ENCODE data around the gene SLC16A12.

DNA sequence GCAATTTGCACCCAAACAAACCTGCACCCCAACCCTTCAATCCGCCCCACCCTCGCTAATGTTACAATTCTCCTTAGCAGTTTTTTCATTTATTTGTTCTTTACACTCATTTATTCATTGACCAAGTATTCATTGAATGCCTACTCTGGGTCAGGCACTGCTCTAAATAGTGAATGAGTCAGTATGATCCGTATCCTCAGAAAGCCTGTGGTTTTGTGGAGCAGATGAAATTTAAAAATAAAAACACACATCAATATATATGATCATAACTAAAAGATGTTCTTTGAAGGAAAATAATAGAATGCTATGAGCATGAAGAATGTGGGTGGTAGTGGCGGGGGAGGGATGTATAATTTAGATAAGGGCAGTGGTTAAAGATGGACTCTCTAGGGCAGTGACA is 107.8 kb downstream of the SLC16A12 start:
- TF ChIP-seq CTCF (tag by site-specific recombination; IDR thresholded peaks at IDR 0.05) = no peak
- TF ChIP-seq ZNF639 (tag by site-specific recombination; IDR thresholded peaks at IDR 0.05) = no peak
- no peak for TF ChIP-seq ZNF350 (tag by site-specific recombination; IDR thresholded peaks at IDR 0.05)
- TF ChIP-seq ZNF274 (IDR thresholded peaks at IDR 0.05; ENCODE audit: low read length) = no peak
- no peak for TF ChIP-seq ZNF274 (tag by site-specific recombination; IDR thresholded peaks at IDR 0.05; ENCODE audit: borderline replicate concordance)
- no peak for TF ChIP-seq ZNF658 (tag by site-specific recombination; IDR thresholded peaks at IDR 0.05)
- no peak for TF ChIP-seq ZNF518A (tag by site-specific recombination; conservative IDR thresholded peaks at IDR 0.05; ENCODE audit: low read depth)
- no peak for TF ChIP-seq KLF9 (tag by site-specific recombination; IDR thresholded peaks at IDR 0.05; ENCODE audit: low read depth)
- TF ChIP-seq ZNF701 (tag by site-specific recombination; IDR thresholded peaks at IDR 0.05) = no peak
- TF ChIP-seq ZNF157 (tag by site-specific recombination; IDR thresholded peaks at IDR 0.05) = no peak
- no peak for TF ChIP-seq ZNF624 (tag by site-specific recombination; IDR thresholded peaks at IDR 0.05)
- TF ChIP-seq, protein P1, sequence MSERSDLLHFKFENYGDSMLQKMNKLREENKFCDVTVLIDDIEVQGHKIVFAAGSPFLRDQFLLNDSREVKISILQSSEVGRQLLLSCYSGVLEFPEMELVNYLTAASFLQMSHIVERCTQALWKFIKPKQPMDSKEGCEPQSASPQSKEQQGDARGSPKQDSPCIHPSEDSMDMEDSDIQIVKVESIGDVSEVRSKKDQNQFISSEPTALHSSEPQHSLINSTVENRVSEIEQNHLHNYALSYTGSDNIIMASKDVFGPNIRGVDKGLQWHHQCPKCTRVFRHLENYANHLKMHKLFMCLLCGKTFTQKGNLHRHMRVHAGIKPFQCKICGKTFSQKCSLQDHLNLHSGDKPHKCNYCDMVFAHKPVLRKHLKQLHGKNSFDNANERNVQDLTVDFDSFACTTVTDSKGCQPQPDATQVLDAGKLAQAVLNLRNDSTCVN (tag by site-specific recombination; optimal IDR thresholded peaks at IDR 0.05) = no peak
- TF ChIP-seq REST (tag by site-specific recombination; IDR thresholded peaks at IDR 0.05) = no peak
- no peak for TF ChIP-seq KLF16 (tag by site-specific recombination; IDR thresholded peaks at IDR 0.05)
